ENCODE data around the gene RAB19.

Gene RAB19

DNA sequence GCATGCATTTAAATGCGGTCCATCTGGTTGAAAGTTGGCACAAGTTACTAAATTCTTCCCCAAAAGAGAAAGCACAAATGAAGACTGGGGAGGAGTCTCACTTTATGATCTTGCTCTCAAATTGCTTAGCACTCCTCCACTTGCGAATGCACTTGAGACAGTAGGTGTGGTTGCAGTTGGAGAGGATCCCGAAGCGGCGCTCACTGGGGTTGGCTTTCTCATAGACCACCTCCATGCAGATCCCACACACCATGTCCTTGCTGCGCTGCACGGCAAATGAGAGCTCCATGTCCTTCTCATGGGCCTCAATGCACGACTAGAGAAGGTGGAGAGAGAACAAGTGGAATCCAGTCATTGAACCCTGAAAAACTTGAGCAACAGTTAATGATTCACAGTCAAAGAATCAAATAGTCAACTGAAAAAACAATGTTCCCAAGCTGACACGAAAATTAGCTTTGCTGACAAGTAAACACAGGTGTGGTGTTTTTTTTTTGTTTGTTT, 52.7 kb downstream of the RAB19 start:
- Histone ChIP-seq H3K27ac (replicated peaks; ENCODE audit: low read length) (no peak overlapping the region), H3K4me1 (ENCODE audit: control insufficient read depth in 2 of 2, insufficient read depth in 1 of 2, low read depth in 1 of 2, low read length in 2 of 2) (peaks cover 4 to 21% of the 10 kb centered on the region in 2 donors), H2AK5ac (ENCODE audit: low read depth, low read length) (no peak overlapping the region), H3K79me1 (ENCODE audit: low read depth, low read length) (peaks cover 2% of the 10 kb centered on the region), H3K9ac (ENCODE audit: low read depth, low read length, poor library complexity) (no peak overlapping the region), H3K27me3 (ENCODE audit: control insufficient read depth in 3 of 3, insufficient read depth in 3 of 3, low read depth in 1 of 3, low read length in 3 of 3) (no peaks in the 10 kb centered on the region), H3K4me2 (ENCODE audit: insufficient read depth, low read length, poor library complexity, severe bottlenecking) (no peak overlapping the region), H3K9me3 (replicated peaks in 1 of 2; ENCODE audit: control insufficient read depth in 2 of 2, insufficient read depth in 1 of 2, low read depth in 1 of 2, low read length in 2 of 2) (no peaks in the 10 kb centered on the region), H4K8ac (ENCODE audit: low read depth, low read length) (no peak overlapping the region), H2BK5ac (ENCODE audit: low read length) (no peak overlapping the region), H3K23ac (ENCODE audit: low read depth, low read length, poor library complexity) (no peak overlapping the region), H3K36me3 (replicated peaks in 1 of 2; ENCODE audit: control insufficient read depth in 2 of 2, insufficient read depth in 2 of 2, low read length in 2 of 2) (peaks cover 25 to 72% of the 10 kb centered on the region in 2 donors), H2BK12ac (ENCODE audit: low read length) (no peak overlapping the region), H3K14ac (ENCODE audit: low read length) (no peak overlapping the region), H3K18ac (ENCODE audit: low read length) (no peak overlapping the region), H2BK15ac (ENCODE audit: low read length) (no peak overlapping the region), H3K4ac (ENCODE audit: low read length) (no peak overlapping the region), H2BK120ac (ENCODE audit: low read depth, low read length) (no peak overlapping the region), H2AFZ (ENCODE audit: low read length) (no peak overlapping the region), H3K4me3 (ENCODE audit: low read length in 2 of 2) (no peak overlapping the region), H4K91ac (ENCODE audit: low read depth, low read length, poor library complexity) (no peak overlapping the region)
- no CpG with 5 or more reads among the region's 9 CpGs for WGBS, 2 donors (ENCODE audit: extremely low coverage in 2 of 2, insufficient read length in 2 of 2, insufficient replicate concordance in 1 of 2)
- no peak for DNase-seq (ENCODE audit: low spot score)

DNA sequence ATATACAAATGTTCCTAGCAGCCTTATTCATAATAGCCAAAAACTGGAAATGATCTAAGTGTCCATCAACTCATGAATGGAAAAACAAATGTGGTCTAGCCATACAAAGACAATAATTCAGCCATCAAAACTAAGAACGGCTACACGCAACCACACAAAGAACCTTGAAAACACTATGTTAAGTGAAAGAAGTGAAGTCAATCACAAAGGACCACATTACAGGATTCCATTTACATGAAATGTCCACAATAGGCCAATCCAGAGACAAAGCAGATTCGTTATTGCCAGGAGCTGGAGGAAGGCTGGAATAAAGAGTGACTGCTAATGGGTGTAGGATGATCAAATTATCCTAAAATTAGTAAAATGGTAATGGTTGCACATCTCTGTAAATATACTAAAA, 54.3 kb downstream of the RAB19 start:
- no peak overlapping the region for H2AK5ac ChIP-seq (ENCODE audit: low read depth, low read length)
- H3K4ac ChIP-seq (ENCODE audit: low read length): no peak overlapping the region
- no peak overlapping the region for H2BK120ac ChIP-seq (ENCODE audit: low read depth, low read length)
- H3K4me1 ChIP-seq (ENCODE audit: control insufficient read depth in 2 of 2, insufficient read depth in 1 of 2, low read depth in 1 of 2, low read length in 2 of 2): peaks cover 4 to 21% of the 10 kb centered on the region in 2 donors
- H3K4me3 ChIP-seq (ENCODE audit: low read length in 2 of 2): no peak overlapping the region
- no peak overlapping the region for H3K27ac ChIP-seq (replicated peaks; ENCODE audit: low read length)
- no peaks in the 10 kb centered on the region for H3K9me3 ChIP-seq (replicated peaks in 1 of 2; ENCODE audit: control insufficient read depth in 2 of 2, insufficient read depth in 1 of 2, low read depth in 1 of 2, low read length in 2 of 2)
- H3K9ac ChIP-seq (ENCODE audit: low read depth, low read length, poor library complexity): no peak overlapping the region
- no peak overlapping the region for H4K8ac ChIP-seq (ENCODE audit: low read depth, low read length)
- H4K91ac ChIP-seq (ENCODE audit: low read depth, low read length, poor library complexity): no peak overlapping the region
- no peak overlapping the region for H2BK15ac ChIP-seq (ENCODE audit: low read length)
- H2BK12ac ChIP-seq (ENCODE audit: low read length): no peak overlapping the region
- no peak for DNase-seq (ENCODE audit: low spot score)
- H3K23ac ChIP-seq (ENCODE audit: low read depth, low read length, poor library complexity): no peak overlapping the region
- no peaks in the 10 kb centered on the region for H3K27me3 ChIP-seq (ENCODE audit: control insufficient read depth in 3 of 3, insufficient read depth in 3 of 3, low read depth in 1 of 3, low read length in 3 of 3)
- no peak overlapping the region for H3K18ac ChIP-seq (ENCODE audit: low read length)
- H3K79me1 ChIP-seq (ENCODE audit: low read depth, low read length): peaks cover 4% of the 10 kb centered on the region
- no peak overlapping the region for H2AFZ ChIP-seq (ENCODE audit: low read length)
- H2BK5ac ChIP-seq (ENCODE audit: low read length): no peak overlapping the region
- peaks cover 23 to 75% of the 10 kb centered on the region in 2 donors for H3K36me3 ChIP-seq (replicated peaks in 1 of 2; ENCODE audit: control insufficient read depth in 2 of 2, insufficient read depth in 2 of 2, low read length in 2 of 2)
- no peak overlapping the region for H3K4me2 ChIP-seq (ENCODE audit: insufficient read depth, low read length, poor library complexity, severe bottlenecking)
- WGBS, 2 donors (ENCODE audit: extremely low coverage in 2 of 2, insufficient read length in 2 of 2, insufficient replicate concordance in 1 of 2): no CpG with 5 or more reads among the region's 3 CpGs
- no peak overlapping the region for H3K14ac ChIP-seq (ENCODE audit: low read length)

DNA sequence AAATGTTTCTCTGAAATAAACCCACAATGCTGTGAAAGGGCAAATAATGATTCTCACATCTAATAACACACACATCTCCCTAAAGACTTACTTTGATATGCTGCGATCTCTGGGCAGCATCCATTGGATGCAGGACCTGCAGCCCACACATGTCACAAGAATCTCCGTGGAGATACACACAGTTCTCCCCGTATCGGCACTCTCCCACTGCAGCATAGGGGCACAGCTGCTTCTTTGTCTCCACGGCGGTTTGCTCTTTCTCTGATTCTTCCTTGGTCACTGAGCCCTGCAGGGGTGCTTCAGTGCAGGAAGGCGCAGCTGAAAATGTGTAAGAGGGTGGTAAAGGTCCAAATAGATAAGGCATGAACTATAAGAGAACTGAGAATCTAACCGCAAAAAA, 55.1 kb downstream of the RAB19 start:
- peaks cover 24 to 73% of the 10 kb centered on the region in 2 donors for H3K36me3 ChIP-seq (replicated peaks in 1 of 2; ENCODE audit: control insufficient read depth in 2 of 2, insufficient read depth in 2 of 2, low read length in 2 of 2)
- H2BK5ac ChIP-seq (ENCODE audit: low read length): no peak overlapping the region
- DNase-seq (ENCODE audit: low spot score): no peak
- H3K9me3 ChIP-seq (replicated peaks in 1 of 2; ENCODE audit: control insufficient read depth in 2 of 2, insufficient read depth in 1 of 2, low read depth in 1 of 2, low read length in 2 of 2): no peaks in the 10 kb centered on the region
- peaks cover 4% of the 10 kb centered on the region for H3K79me1 ChIP-seq (ENCODE audit: low read depth, low read length)
- no peak overlapping the region for H3K4me2 ChIP-seq (ENCODE audit: insufficient read depth, low read length, poor library complexity, severe bottlenecking)
- H3K23ac ChIP-seq (ENCODE audit: low read depth, low read length, poor library complexity): no peak overlapping the region
- no peak overlapping the region for H3K14ac ChIP-seq (ENCODE audit: low read length)
- H4K91ac ChIP-seq (ENCODE audit: low read depth, low read length, poor library complexity): no peak overlapping the region
- H2AK5ac ChIP-seq (ENCODE audit: low read depth, low read length): no peak overlapping the region
- no peak overlapping the region for H2AFZ ChIP-seq (ENCODE audit: low read length)
- no peak overlapping the region for H3K4me3 ChIP-seq (ENCODE audit: low read length in 2 of 2)
- H3K27me3 ChIP-seq (ENCODE audit: control insufficient read depth in 3 of 3, insufficient read depth in 3 of 3, low read depth in 1 of 3, low read length in 3 of 3): no peaks in the 10 kb centered on the region
- H3K4me1 ChIP-seq (ENCODE audit: control insufficient read depth in 2 of 2, insufficient read depth in 1 of 2, low read depth in 1 of 2, low read length in 2 of 2): peaks cover 4 to 21% of the 10 kb centered on the region in 2 donors
- peak overlapping the region; percentile 58 for H3K27ac ChIP-seq (replicated peaks; ENCODE audit: low read length)
- H2BK120ac ChIP-seq (ENCODE audit: low read depth, low read length): no peak overlapping the region
- H2BK15ac ChIP-seq (ENCODE audit: low read length): no peak overlapping the region
- no peak overlapping the region for H2BK12ac ChIP-seq (ENCODE audit: low read length)
- no CpG with 5 or more reads among the region's 8 CpGs for WGBS, 2 donors (ENCODE audit: extremely low coverage in 2 of 2, insufficient read length in 2 of 2, insufficient replicate concordance in 1 of 2)
- no peak overlapping the region for H3K9ac ChIP-seq (ENCODE audit: low read depth, low read length, poor library complexity)
- peak overlapping the region; percentile 28 for H3K18ac ChIP-seq (ENCODE audit: low read length)
- no peak overlapping the region for H3K4ac ChIP-seq (ENCODE audit: low read length)
- H4K8ac ChIP-seq (ENCODE audit: low read depth, low read length): no peak overlapping the region

DNA sequence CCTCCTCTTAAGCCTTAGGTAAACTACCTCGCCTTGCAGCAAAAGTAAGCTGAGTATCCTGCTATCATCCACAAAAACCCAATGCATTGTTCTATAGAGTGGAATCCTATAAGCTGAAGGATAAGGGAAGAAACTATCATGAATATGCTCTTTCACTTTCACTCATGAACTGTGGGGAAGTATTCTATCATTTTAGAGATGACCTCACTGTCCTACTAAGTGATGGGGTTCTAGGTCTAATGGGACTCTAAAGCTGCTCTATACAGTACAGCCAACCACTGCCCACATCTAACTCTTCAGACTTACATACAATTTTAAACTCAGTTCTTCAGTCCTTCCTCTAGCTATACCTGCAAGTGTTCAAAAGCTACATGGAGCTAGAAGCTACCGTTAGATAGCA, 59.3 kb downstream of the RAB19 start:
- H3K4me2 ChIP-seq (ENCODE audit: insufficient read depth, low read length, poor library complexity, severe bottlenecking): no peak overlapping the region
- H3K79me1 ChIP-seq (ENCODE audit: low read depth, low read length): peaks cover 4% of the 10 kb centered on the region
- H4K8ac ChIP-seq (ENCODE audit: low read depth, low read length): no peak overlapping the region
- H3K23ac ChIP-seq (ENCODE audit: low read depth, low read length, poor library complexity): no peak overlapping the region
- no peak overlapping the region for H2BK120ac ChIP-seq (ENCODE audit: low read depth, low read length)
- H3K27me3 ChIP-seq (ENCODE audit: control insufficient read depth in 3 of 3, insufficient read depth in 3 of 3, low read depth in 1 of 3, low read length in 3 of 3): no peaks in the 10 kb centered on the region
- no peak overlapping the region for H2BK5ac ChIP-seq (ENCODE audit: low read length)
- H3K27ac ChIP-seq (replicated peaks; ENCODE audit: low read length): no peak overlapping the region
- H2BK15ac ChIP-seq (ENCODE audit: low read length): no peak overlapping the region
- no CpG with 5 or more reads among the region's 2 CpGs for WGBS, 2 donors (ENCODE audit: extremely low coverage in 2 of 2, insufficient read length in 2 of 2, insufficient replicate concordance in 1 of 2)
- H2AFZ ChIP-seq (ENCODE audit: low read length): no peak overlapping the region
- no peak overlapping the region for H3K18ac ChIP-seq (ENCODE audit: low read length)
- H2AK5ac ChIP-seq (ENCODE audit: low read depth, low read length): no peak overlapping the region
- H3K14ac ChIP-seq (ENCODE audit: low read length): no peak overlapping the region
- H3K4me3 ChIP-seq (ENCODE audit: low read length in 2 of 2): no peak overlapping the region
- no peak overlapping the region for H4K91ac ChIP-seq (ENCODE audit: low read depth, low read length, poor library complexity)
- H3K9me3 ChIP-seq (replicated peaks in 1 of 2; ENCODE audit: control insufficient read depth in 2 of 2, insufficient read depth in 1 of 2, low read depth in 1 of 2, low read length in 2 of 2): no peaks in the 10 kb centered on the region
- peaks cover 19 to 67% of the 10 kb centered on the region in 2 donors for H3K36me3 ChIP-seq (replicated peaks in 1 of 2; ENCODE audit: control insufficient read depth in 2 of 2, insufficient read depth in 2 of 2, low read length in 2 of 2)
- H3K9ac ChIP-seq (ENCODE audit: low read depth, low read length, poor library complexity): no peak overlapping the region
- no peak for DNase-seq (ENCODE audit: low spot score)
- peaks cover 2 to 17% of the 10 kb centered on the region in 2 donors for H3K4me1 ChIP-seq (ENCODE audit: control insufficient read depth in 2 of 2, insufficient read depth in 1 of 2, low read depth in 1 of 2, low read length in 2 of 2)
- H3K4ac ChIP-seq (ENCODE audit: low read length): no peak overlapping the region
- no peak overlapping the region for H2BK12ac ChIP-seq (ENCODE audit: low read length)
